ENCODE measurements around the gene STX10. TPM values are rescaled to one million over a fixed set of nuclear protein-coding genes. Genes with fewer than 3 reads are reported as not detected.

The STX10 gene
- total and polyA plus RNA-seq, 9 of the 15 experiments (the other 6 are each of a cell fraction or from before 2014, with no cell fraction given), result 0.51 to 66.3 (median 31.0) TPM

DNA sequence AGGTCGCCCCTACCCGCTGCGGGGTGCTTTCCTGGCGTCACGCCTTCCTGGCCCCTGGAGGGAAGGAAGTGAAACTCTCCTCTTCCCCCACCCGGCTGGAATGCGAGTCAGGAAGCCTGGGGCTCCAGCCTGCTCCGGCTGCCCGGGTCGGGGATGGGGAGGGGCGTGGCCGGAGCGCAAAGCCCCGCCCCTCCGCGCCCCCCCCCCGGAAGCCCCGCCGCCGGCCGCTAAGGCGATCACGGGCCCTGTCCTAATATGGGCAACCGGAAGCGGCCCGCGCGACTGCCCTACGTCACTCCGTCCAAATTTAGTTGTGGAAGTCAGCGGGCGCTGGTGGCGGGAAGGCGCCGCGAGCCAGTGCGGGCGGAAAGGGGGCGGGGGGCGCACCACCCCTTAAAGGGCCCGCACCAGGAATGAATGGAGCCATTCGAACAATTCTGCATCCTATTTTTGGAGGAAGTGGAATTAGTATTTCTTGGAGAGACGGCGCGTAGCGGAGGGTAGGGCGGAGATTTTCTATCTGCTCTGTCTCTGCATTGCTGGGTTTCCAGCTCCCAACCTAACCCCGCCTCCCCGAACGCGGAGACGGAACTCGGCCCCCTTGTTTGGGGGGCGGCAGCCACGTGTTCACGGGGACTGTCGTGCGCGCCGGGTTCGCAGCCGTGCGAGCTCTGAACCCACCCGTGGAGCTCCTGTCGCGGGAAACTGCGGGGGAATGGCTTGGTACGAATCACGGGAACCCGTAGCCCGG, 1.6 kb upstream of the STX10 start (continued):
- TF ChIP-seq PBX2 (CRISPR knock-in tag; IDR thresholded peaks at IDR 0.05; ENCODE audit: low read depth) (no peak), PBX2 (tag; conservative IDR thresholded peaks at IDR 0.05; ENCODE audit: low read depth) (no peak), CAMTA2 (CRISPR knock-in tag; conservative IDR thresholded peaks at IDR 0.05) (no peak), SMAD4 (CRISPR knock-in tag; conservative IDR thresholded peaks at IDR 0.05) (peak; percentile 86), GABPB2 (CRISPR knock-in tag; conservative IDR thresholded peaks at IDR 0.05) (no peak), FOS (IDR thresholded peaks at IDR 0.05; ENCODE audit: extremely low read depth, insufficient read length) (no peak), NKRF (IDR thresholded peaks at IDR 0.05; ENCODE audit: borderline replicate concordance) (peak; percentile 83), MYBL2 (IDR thresholded peaks at IDR 0.05; ENCODE audit: low read depth) (no peak; the same call in 1 of the 2 replicates), MYBL2 (CRISPR knock-in tag; IDR thresholded peaks at IDR 0.05; ENCODE audit: borderline replicate concordance) (no peak), CBX1 (IDR thresholded peaks at IDR 0.05; ENCODE audit: low read depth) (0 out of 2 replicates have a peak, but pooled peaks have one; percentile 28), AFF4 (CRISPR knock-in tag; IDR thresholded peaks at IDR 0.05) (peak; percentile 63; the same call in 1 of the 2 replicates), ESRRA (IDR thresholded peaks at IDR 0.05; ENCODE audit: borderline replicate concordance, low read depth) (0 out of 2 replicates have a peak, but pooled peaks have one; percentile 37), GTF2F1 (IDR thresholded peaks at IDR 0.05; ENCODE audit: low read depth, low read length) (peak; percentile 69; the same call in 1 of the 2 replicates), SIRT6 (IDR thresholded peaks at IDR 0.05; ENCODE audit: low read depth, low read length) (no peak)
- TF ChIP-seq, protein P1, sequence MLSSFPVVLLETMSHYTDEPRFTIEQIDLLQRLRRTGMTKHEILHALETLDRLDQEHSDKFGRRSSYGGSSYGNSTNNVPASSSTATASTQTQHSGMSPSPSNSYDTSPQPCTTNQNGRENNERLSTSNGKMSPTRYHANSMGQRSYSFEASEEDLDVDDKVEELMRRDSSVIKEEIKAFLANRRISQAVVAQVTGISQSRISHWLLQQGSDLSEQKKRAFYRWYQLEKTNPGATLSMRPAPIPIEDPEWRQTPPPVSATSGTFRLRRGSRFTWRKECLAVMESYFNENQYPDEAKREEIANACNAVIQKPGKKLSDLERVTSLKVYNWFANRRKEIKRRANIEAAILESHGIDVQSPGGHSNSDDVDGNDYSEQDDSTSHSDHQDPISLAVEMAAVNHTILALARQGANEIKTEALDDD (IDR thresholded peaks at IDR 0.05), result no peak

All from K562 (cell line).